ENCODE data around the gene USH2A. TPM values are rescaled to one million over a fixed set of nuclear protein-coding genes. Genes with fewer than 3 reads are reported as not detected.

Gene USH2A
- total RNA-seq, 6 donors from 2014 or later = under 0.01 to 0.11 TPM; not detected in 4

GRCh38 chr1:216140730-216141524 is 282.3 kb downstream of the USH2A start:
- Histone ChIP-seq H3K36me3 (no peaks in the 10 kb centered on the region), H3K4me1 (no peaks in the 10 kb centered on the region), H3K4me3 (no peak overlapping the region), H3K9me3 (no peaks in the 10 kb centered on the region), H3K27ac (no peak overlapping the region), H3K27me3 (no peaks in the 10 kb centered on the region)
- no peak for ATAC-seq (ENCODE audit: low FRiP score in 2 of 2)
- WGBS, 2 donors = 64 to 73% methylated on average over 4 to 5 of the region's 5 CpGs
- DNase-seq = no peak
- TF ChIP-seq POLR2A (IDR thresholded peaks at IDR 0.05) = no peak
- TF ChIP-seq CTCF (IDR thresholded peaks at IDR 0.05) = no peak
- no peak for TF ChIP-seq POLR2AphosphoS5 (IDR thresholded peaks at IDR 0.05)
- TF ChIP-seq EP300 (IDR thresholded peaks at IDR 0.05) = no peak

GRCh38 chr1:216124192-216124781 is 299.0 kb downstream of the USH2A start:
- no peaks in the 10 kb centered on the region for H3K9me3 ChIP-seq
- H3K27me3 ChIP-seq = no peaks in the 10 kb centered on the region
- DNase-seq = no peak
- no peaks in the 10 kb centered on the region for H3K4me1 ChIP-seq
- WGBS, 2 donors = 69 to 77% methylated on average over 4 of the region's 4 CpGs
- no peak overlapping the region for H3K27ac ChIP-seq
- no peaks in the 10 kb centered on the region for H3K36me3 ChIP-seq
- no peak overlapping the region for H3K4me3 ChIP-seq
- TF ChIP-seq EP300 (IDR thresholded peaks at IDR 0.05) = no peak
- TF ChIP-seq POLR2A (IDR thresholded peaks at IDR 0.05) = no peak
- TF ChIP-seq CTCF (IDR thresholded peaks at IDR 0.05) = no peak
- TF ChIP-seq POLR2AphosphoS5 (IDR thresholded peaks at IDR 0.05) = no peak
- ATAC-seq (ENCODE audit: low FRiP score in 2 of 2) = no peak

- 3 to 57% methylated on average over 2 of the region's 2 CpGs for WGBS, 2 donors
- no peaks in the 10 kb centered on the region for H3K4me1 ChIP-seq
- H3K27me3 ChIP-seq = no peaks in the 10 kb centered on the region
- H3K4me3 ChIP-seq = no peak overlapping the region
- no peak overlapping the region for H3K27ac ChIP-seq
- ATAC-seq (ENCODE audit: low FRiP score in 2 of 2) (no peak), DNase-seq (no peak)
- H3K9me3 ChIP-seq = no peaks in the 10 kb centered on the region
- no peaks in the 10 kb centered on the region for H3K36me3 ChIP-seq
- TF ChIP-seq CTCF (IDR thresholded peaks at IDR 0.05) = no peak
- no peak for TF ChIP-seq EP300 (IDR thresholded peaks at IDR 0.05)
Observed at GRCh38 chr1:216123446-216124191, 299.6 kb downstream of the USH2A start.

GRCh38 chr1:216119600-216119999 is 303.6 kb downstream of the USH2A start:
- 38 to 49% methylated on average over 2 of the region's 2 CpGs for WGBS, 2 donors
- H3K4me3 ChIP-seq = no peak overlapping the region
- no peak for DNase-seq
- no peaks in the 10 kb centered on the region for H3K9me3 ChIP-seq
- H3K27me3 ChIP-seq = no peaks in the 10 kb centered on the region
- no peaks in the 10 kb centered on the region for H3K36me3 ChIP-seq
- H3K27ac ChIP-seq = no peak overlapping the region
- TF ChIP-seq EP300 (IDR thresholded peaks at IDR 0.05) (no peak), CTCF (IDR thresholded peaks at IDR 0.05) (peak in 1 of 6 experiments; percentile 13)
- H3K4me1 ChIP-seq = no peaks in the 10 kb centered on the region
- ATAC-seq (ENCODE audit: low FRiP score in 2 of 2) = no peak
